Panc1 (cell line): ENCODE data around the gene CLCNKA. TPM values are rescaled to one million over a fixed set of nuclear protein-coding genes. Genes with fewer than 3 reads are reported as not detected.

ENCODE experiments used
- ATAC-seq: fragments of 200-7000 bp; cut with Tn5 transposase; 2 replicates; pipeline ENCODE4 v1.9.1; 2020; ENCODE audit warnings: mild to moderate bottlenecking, moderate library complexity
- BruUV-seq: library from RNA; stranded (reverse); fragments of 400-500 nt; replicated peaks from 2 replicates; lab custom pipeline; 2021; lab: Mats Ljungman, UMichigan
- CTCF ChIA-PET: fragments of 300-600 bp; sonication (Branson Sonifier 250); formaldehyde crosslinking; loops from one replicate; lab custom pipeline; 2022; ENCODE audit warnings: antibody characterized with exemption; lab: Charles Lee
- POLR2A ChIA-PET: fragments of 300-600 bp; sonication (Branson Sonifier 250); formaldehyde crosslinking; loops from one replicate; lab custom pipeline; 2022; ENCODE audit warnings: antibody characterized with exemption; lab: Charles Lee
- DNase-seq: peaks from one replicate; pipeline ENCODE4 v3.0.0-alpha.2; 2010; ENCODE audit warnings: low read depth, low spot score
- H3K27ac ChIP-seq: 2 replicates; pipeline ENCODE4 v1.5.1; 2011; ENCODE audit warnings: mild to moderate bottlenecking, low read length, inconsistent platforms
- H3K27me3 ChIP-seq: fragments of 200-500 bp; sonication (Bioruptor generic); 2 replicates; pipeline ENCODE4 v1.6.0; 2014; ENCODE audit warnings: low read length, inconsistent platforms; ENCODE audit not compliant: control insufficient read depth, insufficient read depth
- H3K36me3 ChIP-seq: fragments of 200-500 bp; sonication (Bioruptor generic); 2 replicates; pipeline ENCODE4 v1.5.1; 2014; ENCODE audit warnings: inconsistent platforms, mild to moderate bottlenecking, low read length, moderate library complexity; ENCODE audit not compliant: control insufficient read depth, insufficient read depth
- H3K4me1 ChIP-seq: 2 replicates; pipeline ENCODE4 v1.5.1; 2011; ENCODE audit warnings: inconsistent platforms, mild to moderate bottlenecking, low read length, moderate library complexity; ENCODE audit not compliant: control insufficient read depth, insufficient read depth
- H3K4me3 ChIP-seq, 2 experiments: 2 replicates each; pipeline ENCODE4 v1.5.1; 2011 to 2012; ENCODE audit warnings: low read depth in 2 of 2, low read length in 2 of 2, mild to moderate bottlenecking in 2 of 2, inconsistent platforms in 1 of 2, moderate library complexity in 1 of 2
- H3K9me3 ChIP-seq: fragments of 200-500 bp; sonication (Bioruptor generic); 2 replicates; pipeline ENCODE4 v1.5.1; 2014; ENCODE audit warnings: low read depth, mild to moderate bottlenecking, inconsistent platforms, low read length, moderate library complexity; ENCODE audit not compliant: control insufficient read depth, insufficient read depth
- CTCF ChIP-seq: fragments of 450-650 bp; IDR thresholded peaks from 2 replicates; pipeline ENCODE4 v1.5.1; 2017; ENCODE audit warnings: mild to moderate bottlenecking
- POLR2AphosphoS5 ChIP-seq: IDR thresholded peaks from 2 replicates; pipeline ENCODE4 v1.6.1; 2012; ENCODE audit warnings: mild to moderate bottlenecking, low read depth, low read length, moderate library complexity
- REST ChIP-seq, 2 experiments: IDR thresholded peaks; 2 replicates each; pipeline ENCODE4 v1.6.1; 2011 to 2012; ENCODE audit warnings: low read depth in 2 of 2, control low read depth in 1 of 2, low read length in 1 of 2, mild to moderate bottlenecking in 1 of 2, moderate library complexity in 1 of 2; ENCODE audit not compliant: insufficient read depth in 1 of 2
- SIN3A ChIP-seq: IDR thresholded peaks from 2 replicates; pipeline ENCODE4 v1.6.1; 2012; ENCODE audit warnings: low read depth, mild to moderate bottlenecking, low read length, moderate library complexity, borderline replicate concordance; ENCODE audit not compliant: insufficient read depth
- TCF7L2 ChIP-seq: IDR thresholded peaks from 2 replicates; pipeline ENCODE4 v1.6.1; 2011; ENCODE audit warnings: mild to moderate bottlenecking, low read depth, low read length, inconsistent platforms
- in situ Hi-C: cut with HindIII; loops from 2 replicates; pipeline ENCODE4 v1.10.0; 2016; ENCODE audit warnings: low sequenced_read_pairs, low pct_unique_long_range_greater_than_20kb
- intact Hi-C: fragments of 100-400 bp; cut with micrococcal nuclease; formaldehyde crosslinking; loops from one replicate; pipeline ENCODE4 v1.10.0; 2022; ENCODE audit not compliant: unreplicated experiment
- total RNA-seq: library from RNA; stranded (reverse); gene quantifications from one replicate; pipeline ENCODE4 v1.2.1, GENCODE V29; 2021; ENCODE audit not compliant: unreplicated experiment

The CLCNKA gene
- total RNA-seq, 1 experiment from 2014 or later: 0.57 TPM

- Histone ChIP-seq H3K36me3 (no peaks in the 10 kb centered on the region), H3K27me3 (no peaks in the 10 kb centered on the region), H3K27ac (no peak overlapping the region), H3K9me3 (no peaks in the 10 kb centered on the region), H3K4me3 (no peak overlapping the region), H3K4me1 (peaks cover 4% of the 10 kb centered on the region; the same call in 1 of the 2 replicates)
- intact Hi-C loops: no loop called here
- ChIA-PET POLR2A (no interaction called here), CTCF (no interaction called here)
- BruUV-seq: no TSS peak
- ATAC-seq (no peak), DNase-seq (no peak)
- no peak for TF ChIP-seq REST (IDR thresholded peaks at IDR 0.05; ENCODE audit: insufficient read depth in 1 of 2, low read depth in 2 of 2, low read length in 1 of 2)
- in situ Hi-C loops: no loop called here
Observed at GRCh38 chr1:16029288-16029687, 7.5 kb downstream of the CLCNKA start.

GRCh38 chr1:16031551-16031950 lies 9.7 kb downstream of the CLCNKA start:
- intact Hi-C loops: no loop called here
- Histone ChIP-seq H3K27me3 (no peaks in the 10 kb centered on the region), H3K4me1 (peaks cover 4% of the 10 kb centered on the region; the same call in 1 of the 2 replicates), H3K9me3 (no peaks in the 10 kb centered on the region), H3K4me3 (no peak overlapping the region), H3K36me3 (no peaks in the 10 kb centered on the region), H3K27ac (no peak overlapping the region)
- DNase-seq: no peak
- no peak for TF ChIP-seq CTCF
- no peak for TF ChIP-seq TCF7L2
- no peak for TF ChIP-seq SIN3A
- no peak for TF ChIP-seq POLR2AphosphoS5
- no peak for TF ChIP-seq REST (IDR thresholded peaks at IDR 0.05; ENCODE audit: insufficient read depth in 1 of 2, low read depth in 2 of 2, low read length in 1 of 2)
- in situ Hi-C loops: no loop called here
- CTCF ChIA-PET: no interaction called here
- POLR2A ChIA-PET: no interaction called here
- no TSS peak for BruUV-seq
- ATAC-seq: no peak
